Hepatocyte (in vitro differentiated cells): ENCODE results near the gene PLXNC1. TPM values are rescaled to one million over a fixed set of nuclear protein-coding genes. Genes with fewer than 3 reads are reported as not detected.

ENCODE experiments used
- DNase-seq: peaks from one replicate; pipeline ENCODE4 v3.0.0-alpha.2; 2016; ENCODE audit warnings: low spot score
- H2AFZ ChIP-seq: fragments of 200-600 bp; sonication (generic); 2 replicates; pipeline ENCODE4 v1.6.0; 2016; ENCODE audit warnings: antibody characterized with exemption, mild to moderate bottlenecking
- H3K27ac ChIP-seq: fragments of 200-600 bp; sonication (generic); 2 replicates; pipeline ENCODE4 v1.5.1; 2016; ENCODE audit warnings: mild to moderate bottlenecking
- H3K27me3 ChIP-seq: fragments of 200-600 bp; sonication (generic); 2 replicates; pipeline ENCODE4 v1.6.1; 2016
- H3K36me3 ChIP-seq: fragments of 200-600 bp; sonication (generic); replicated peaks from 2 replicates; pipeline ENCODE4 v1.5.1; 2016; ENCODE audit warnings: low read depth; ENCODE audit not compliant: insufficient read depth
- H3K4me1 ChIP-seq: fragments of 200-600 bp; sonication (generic); 2 replicates; pipeline ENCODE4 v1.5.1; 2016; ENCODE audit warnings: mild to moderate bottlenecking, moderate library complexity; ENCODE audit not compliant: insufficient read depth
- H3K4me2 ChIP-seq: fragments of 200-600 bp; sonication (generic); 2 replicates; pipeline ENCODE4 v1.6.0; 2016
- H3K4me3 ChIP-seq: fragments of 200-600 bp; sonication (generic); 2 replicates; pipeline ENCODE4 v1.5.1; 2016; ENCODE audit warnings: mild to moderate bottlenecking
- H3K79me2 ChIP-seq: fragments of 200-600 bp; sonication (generic); 2 replicates; pipeline ENCODE4 v1.6.0; 2017; ENCODE audit warnings: mild to moderate bottlenecking
- H3K9me2 ChIP-seq: fragments of 200-600 bp; sonication (generic); replicated peaks from 2 replicates; pipeline ENCODE4 v1.6.0; 2017; ENCODE audit warnings: mild to moderate bottlenecking; ENCODE audit not compliant: insufficient read depth
- H3K9me3 ChIP-seq: fragments of 200-600 bp; sonication (generic); 2 replicates; pipeline ENCODE4 v1.5.1; 2016; ENCODE audit warnings: low read depth, mild to moderate bottlenecking
- H4K20me1 ChIP-seq: fragments of 200-600 bp; sonication (generic); 2 replicates; pipeline ENCODE4 v1.6.0; 2016; ENCODE audit warnings: mild to moderate bottlenecking; ENCODE audit not compliant: insufficient read depth, poor library complexity, severe bottlenecking
- EZH2 ChIP-seq: fragments of 200-600 bp; sonication (generic); IDR thresholded peaks from 2 replicates; pipeline ENCODE4 v1.6.1; 2016; ENCODE audit warnings: antibody characterized with exemption, mild to moderate bottlenecking, borderline replicate concordance
- EZH2phosphoT487 ChIP-seq: fragments of 200-600 bp; sonication (generic); IDR thresholded peaks from one replicate; pipeline ENCODE4 v1.6.1; 2018; ENCODE audit warnings: antibody characterized with exemption, mild to moderate bottlenecking, low read depth, moderate library complexity; ENCODE audit not compliant: unreplicated experiment, severe bottlenecking
- WGBS: methylation state at CpG from one replicate; pipeline ENCODE4 v1.1.6; 2016; ENCODE audit warnings: low lambda C conversion rate; ENCODE audit errors: missing lambda C conversion rate; 5-methylcytosine and 5-hydroxymethylcytosine counted together
- polyA plus RNA-seq: library from polyadenylated mRNA; unstranded; fragments of >200 nt; fragmentation: Nextera tagmentation; extraction: Ambion mirVana; gene quantifications from 2 replicates; pipeline ENCODE4 v1.2.1, GENCODE V29; 2016
- total RNA-seq: library from RNA; depleted of rRNA; stranded (reverse); fragments of >200 nt; gene quantifications from 2 replicates; pipeline ENCODE4 v1.2.3, GENCODE V29; 2014
- TF ChIP-seq, protein P1 (sequence below): fragments of 200-600 bp; sonication (generic); IDR thresholded peaks from 2 replicates; pipeline ENCODE4 v1.5.1; 2016; ENCODE audit warnings: antibody characterized with exemption, mild to moderate bottlenecking; ENCODE audit not compliant: poor library complexity

Gene PLXNC1
- total and polyA plus RNA-seq, 2 experiments from 2014 or later: 6.7 to 23.2 TPM

DNA sequence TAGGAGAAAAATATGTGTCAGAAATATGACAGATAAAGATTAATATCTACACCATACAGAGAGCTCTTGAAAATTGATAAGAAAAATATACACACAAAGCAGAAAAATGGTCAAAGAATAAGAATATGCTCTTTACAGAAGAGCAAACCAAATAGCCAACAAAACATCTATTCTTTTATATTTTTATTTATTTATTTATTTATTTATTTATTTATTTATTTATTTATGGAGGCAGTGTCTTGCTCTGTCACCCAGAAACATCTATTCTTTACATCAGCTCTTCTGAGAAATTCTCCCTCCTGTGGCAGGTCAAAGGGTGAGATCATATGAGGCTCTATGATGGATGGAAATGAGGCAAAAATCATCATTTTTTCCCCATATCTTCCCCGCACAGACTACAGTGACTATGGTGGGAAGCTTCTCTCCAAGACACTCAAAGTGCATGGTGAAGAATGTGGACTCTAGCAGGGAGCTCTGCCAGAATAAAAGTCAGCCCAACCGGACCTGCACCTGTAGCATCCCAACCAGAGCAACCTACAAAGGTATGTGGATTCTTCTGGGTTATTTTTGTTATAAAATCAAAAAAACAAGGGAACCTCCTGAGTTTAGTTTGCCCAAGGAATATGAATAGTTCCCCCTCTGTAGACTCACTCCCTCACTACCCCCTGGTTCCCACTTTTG is 71.4 kb downstream of the PLXNC1 start:
- no peak for TF ChIP-seq EZH2
- TF ChIP-seq EZH2phosphoT487: no peak
- TF ChIP-seq, protein P1, sequence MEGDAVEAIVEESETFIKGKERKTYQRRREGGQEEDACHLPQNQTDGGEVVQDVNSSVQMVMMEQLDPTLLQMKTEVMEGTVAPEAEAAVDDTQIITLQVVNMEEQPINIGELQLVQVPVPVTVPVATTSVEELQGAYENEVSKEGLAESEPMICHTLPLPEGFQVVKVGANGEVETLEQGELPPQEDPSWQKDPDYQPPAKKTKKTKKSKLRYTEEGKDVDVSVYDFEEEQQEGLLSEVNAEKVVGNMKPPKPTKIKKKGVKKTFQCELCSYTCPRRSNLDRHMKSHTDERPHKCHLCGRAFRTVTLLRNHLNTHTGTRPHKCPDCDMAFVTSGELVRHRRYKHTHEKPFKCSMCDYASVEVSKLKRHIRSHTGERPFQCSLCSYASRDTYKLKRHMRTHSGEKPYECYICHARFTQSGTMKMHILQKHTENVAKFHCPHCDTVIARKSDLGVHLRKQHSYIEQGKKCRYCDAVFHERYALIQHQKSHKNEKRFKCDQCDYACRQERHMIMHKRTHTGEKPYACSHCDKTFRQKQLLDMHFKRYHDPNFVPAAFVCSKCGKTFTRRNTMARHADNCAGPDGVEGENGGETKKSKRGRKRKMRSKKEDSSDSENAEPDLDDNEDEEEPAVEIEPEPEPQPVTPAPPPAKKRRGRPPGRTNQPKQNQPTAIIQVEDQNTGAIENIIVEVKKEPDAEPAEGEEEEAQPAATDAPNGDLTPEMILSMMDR: no peak
- H3K27ac ChIP-seq: no peak overlapping the region
- no peaks in the 10 kb centered on the region for H3K79me2 ChIP-seq
- H3K36me3 ChIP-seq: no peaks in the 10 kb centered on the region
- H4K20me1 ChIP-seq: no peaks in the 10 kb centered on the region
- no peaks in the 10 kb centered on the region for H3K4me1 ChIP-seq
- peaks cover 5% of the 10 kb centered on the region for H3K27me3 ChIP-seq
- H2AFZ ChIP-seq: no peak overlapping the region
- H3K4me3 ChIP-seq: no peak overlapping the region
- H3K9me2 ChIP-seq: no peaks in the 10 kb centered on the region
- H3K9me3 ChIP-seq: no peaks in the 10 kb centered on the region
- 89% methylated on average over 2 of the region's 2 CpGs for WGBS
- no peak for DNase-seq
- H3K4me2 ChIP-seq: no peak overlapping the region

DNA sequence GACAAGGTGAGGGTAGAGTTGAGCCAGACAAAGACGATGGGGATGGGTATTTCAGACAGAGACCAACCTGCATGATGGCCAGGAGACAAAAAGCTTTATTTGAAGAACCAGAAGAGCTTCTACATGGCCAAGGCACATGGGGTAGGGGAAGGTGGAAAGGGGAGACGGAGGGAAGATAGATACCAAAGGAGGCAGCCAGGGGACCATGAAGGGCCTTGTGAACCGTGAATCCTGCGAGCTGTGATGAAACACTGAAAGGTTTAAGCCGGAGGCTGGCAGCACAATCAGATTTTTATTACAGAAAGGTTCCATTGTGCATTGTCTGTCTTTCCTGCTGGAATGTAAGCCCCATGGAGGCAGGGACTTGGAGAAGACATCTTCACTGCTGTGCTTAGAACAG is 72.4 kb downstream of the PLXNC1 start:
- WGBS: 76% methylated on average over 5 of the region's 5 CpGs
- Histone ChIP-seq H3K79me2 (no peaks in the 10 kb centered on the region), H3K9me3 (no peaks in the 10 kb centered on the region)

DNA sequence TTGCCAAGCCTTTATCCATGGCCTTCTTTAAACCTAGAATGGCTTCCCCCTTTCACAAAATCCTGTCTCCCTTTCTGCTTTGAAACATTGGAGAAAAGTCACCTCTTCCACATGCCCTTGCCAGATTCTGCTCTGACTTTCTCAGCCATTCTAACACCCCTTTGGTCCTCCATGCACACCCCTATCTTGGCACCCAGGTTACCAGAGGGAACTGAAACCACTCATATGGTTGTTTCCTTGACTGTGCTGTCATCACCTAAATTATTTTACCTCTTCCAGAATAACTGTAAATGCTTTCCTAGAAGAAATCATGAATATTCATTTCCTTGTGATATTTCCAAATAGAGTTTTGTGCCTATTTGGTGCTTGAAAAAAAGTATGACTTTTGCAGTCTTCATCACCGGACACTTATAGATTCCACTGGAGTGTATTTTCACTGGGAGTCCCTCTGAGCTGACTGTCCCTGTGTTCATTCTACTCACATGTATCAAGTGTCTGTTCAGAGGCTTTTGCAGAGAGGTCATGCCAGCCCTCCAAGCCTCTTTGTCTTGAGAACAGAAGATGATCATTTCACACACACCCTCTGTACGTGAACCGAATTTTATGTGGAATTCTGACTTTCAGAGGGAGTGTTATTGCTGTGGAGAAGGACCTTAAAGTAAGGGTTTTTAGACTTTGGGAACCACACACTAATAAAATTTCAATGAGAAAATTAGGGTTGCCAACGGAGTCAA is 74.1 kb downstream of the PLXNC1 start:
- no peaks in the 10 kb centered on the region for H4K20me1 ChIP-seq
- H3K4me3 ChIP-seq: no peak overlapping the region
- no peaks in the 10 kb centered on the region for H3K36me3 ChIP-seq
- TF ChIP-seq EZH2: no peak
- TF ChIP-seq, protein P1: no peak
- no peak overlapping the region for H3K4me2 ChIP-seq
- peaks cover 5% of the 10 kb centered on the region for H3K27me3 ChIP-seq
- no peak overlapping the region for H2AFZ ChIP-seq
- no peaks in the 10 kb centered on the region for H3K79me2 ChIP-seq
- no peak for DNase-seq
- WGBS: 95% methylated on average over 4 of the region's 4 CpGs
- H3K9me2 ChIP-seq: no peaks in the 10 kb centered on the region
- H3K27ac ChIP-seq: no peak overlapping the region
- no peaks in the 10 kb centered on the region for H3K4me1 ChIP-seq
- no peaks in the 10 kb centered on the region for H3K9me3 ChIP-seq

More for the DNA sequence above, 72.4 kb downstream of the PLXNC1 start:
- Histone ChIP-seq H3K36me3 (no peaks in the 10 kb centered on the region), H4K20me1 (no peaks in the 10 kb centered on the region), H3K9me2 (no peaks in the 10 kb centered on the region), H2AFZ (no peak overlapping the region), H3K4me1 (no peaks in the 10 kb centered on the region), H3K27ac (no peak overlapping the region), H3K4me2 (no peak overlapping the region), H3K27me3 (peaks cover 5% of the 10 kb centered on the region), H3K4me3 (no peak overlapping the region)
- no peak for DNase-seq
- TF ChIP-seq EZH2: no peak
- TF ChIP-seq, protein P1: no peak
- no peak for TF ChIP-seq EZH2phosphoT487
